ENCODE results near the gene IGFBP7.

IGFBP7 gene

GRCh38 chr4:57131849-57132742, 21.9 kb upstream of the IGFBP7 start:
- no peak overlapping the region for H3K4me3 ChIP-seq (ENCODE audit: low read depth, low read length)
- no peak for TF ChIP-seq CTCF (IDR thresholded peaks at IDR 0.05; ENCODE audit: low read depth, low read length)

- no peak for TF ChIP-seq CTCF (IDR thresholded peaks at IDR 0.05; ENCODE audit: low read depth, low read length)
- H3K4me3 ChIP-seq (ENCODE audit: low read depth, low read length) = no peak overlapping the region
Measured at GRCh38 chr4:57129477-57129876, 19.3 kb upstream of the IGFBP7 start.

DNA sequence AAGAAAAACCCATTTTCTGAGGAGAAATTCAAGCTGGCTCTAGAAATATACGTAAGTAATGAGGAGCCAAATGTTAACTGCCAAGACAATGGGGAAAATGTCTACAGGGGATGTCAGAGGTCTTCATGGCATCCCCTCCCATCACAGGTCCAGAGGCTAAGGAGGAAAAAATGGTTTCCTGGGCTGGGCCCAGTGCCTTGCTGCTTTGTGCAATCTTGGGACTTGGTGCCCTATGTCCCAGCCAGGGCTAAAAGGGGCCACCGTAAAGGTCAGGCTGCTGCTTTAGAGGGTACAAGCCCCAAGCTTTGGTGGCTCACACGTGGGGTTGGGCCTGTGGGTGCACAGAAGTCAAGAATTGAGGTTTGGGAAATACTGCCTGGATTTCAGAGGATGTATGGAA, 17.2 kb upstream of the IGFBP7 start:
- H3K4me3 ChIP-seq (ENCODE audit: low read depth, low read length) = no peak overlapping the region
- TF ChIP-seq CTCF (IDR thresholded peaks at IDR 0.05; ENCODE audit: low read depth, low read length) = no peak

DNA sequence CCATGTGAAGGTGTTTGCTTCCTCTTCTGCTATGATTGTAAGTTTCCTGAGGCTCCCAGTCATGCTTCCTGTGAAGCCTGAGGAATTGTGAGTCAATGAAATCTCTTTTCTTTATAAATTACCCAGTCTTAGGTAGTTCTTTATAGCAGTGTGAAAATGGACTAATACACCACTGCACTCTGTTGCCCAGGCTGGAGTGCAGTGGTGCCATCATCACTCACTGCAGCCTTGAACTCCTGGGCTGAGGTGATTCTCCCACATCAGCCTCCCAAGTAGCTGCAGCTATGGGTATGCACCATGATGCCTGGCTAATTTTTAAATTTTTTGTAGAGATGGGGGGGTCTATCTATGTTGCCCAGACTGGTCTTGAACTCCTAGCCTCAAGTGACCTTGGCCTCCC, 15.8 kb upstream of the IGFBP7 start:
- no peak for TF ChIP-seq CTCF (IDR thresholded peaks at IDR 0.05; ENCODE audit: low read depth, low read length)
- no peak overlapping the region for H3K4me3 ChIP-seq (ENCODE audit: low read depth, low read length)

DNA sequence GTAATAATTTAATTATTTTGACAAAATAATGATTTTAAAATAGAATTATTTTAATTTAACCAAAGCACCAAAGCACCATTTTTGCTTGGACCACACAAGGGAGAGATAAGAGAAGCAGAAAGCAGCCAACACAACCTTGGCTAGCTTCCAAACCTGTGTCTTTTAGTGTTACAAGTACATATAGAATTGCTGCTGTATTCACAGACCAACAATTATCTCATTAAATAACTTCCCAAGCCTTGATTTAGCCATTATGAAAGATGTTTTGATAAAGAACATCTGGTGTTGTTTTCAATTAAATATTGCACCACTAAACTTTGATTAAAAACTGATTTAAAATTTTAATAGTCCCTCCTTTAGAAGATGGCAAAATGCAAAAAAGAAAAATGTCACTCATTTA, 14.0 kb upstream of the IGFBP7 start:
- no peak overlapping the region for H3K4me3 ChIP-seq (ENCODE audit: low read depth, low read length)
- no peak for TF ChIP-seq CTCF (IDR thresholded peaks at IDR 0.05; ENCODE audit: low read depth, low read length)

DNA sequence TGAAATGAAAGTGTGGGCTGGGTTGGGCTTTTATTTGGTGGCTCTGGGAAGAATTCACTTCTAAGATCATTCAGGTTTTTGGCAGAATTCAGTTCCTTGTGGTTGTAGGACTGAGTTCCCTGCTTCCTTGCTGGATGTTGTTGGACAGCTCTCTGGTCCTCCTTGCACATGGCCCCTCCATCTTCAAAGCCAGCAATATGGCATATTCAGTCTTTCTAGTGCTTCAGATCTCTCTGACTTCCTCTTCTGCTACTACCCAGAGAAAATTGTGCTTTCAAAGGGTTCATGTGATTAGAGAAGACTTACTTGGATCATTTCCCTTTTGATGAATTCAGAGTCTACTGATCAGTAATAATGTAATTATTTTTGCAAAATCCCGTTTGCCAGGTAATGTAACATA, 12.8 kb upstream of the IGFBP7 start:
- TF ChIP-seq CTCF (IDR thresholded peaks at IDR 0.05; ENCODE audit: low read depth, low read length) = no peak
- no peak overlapping the region for H3K4me3 ChIP-seq (ENCODE audit: low read depth, low read length)

- peak overlapping the region; percentile 48 for H3K4me3 ChIP-seq (ENCODE audit: low read depth, low read length)
- no peak for TF ChIP-seq CTCF (IDR thresholded peaks at IDR 0.05; ENCODE audit: low read depth, low read length)
Measured at GRCh38 chr4:57119054-57119651, 9.0 kb upstream of the IGFBP7 start.

All from WI38 (cell line).